Activated T-cell treated with anti-CD3 and anti-CD28 coated beads, Interleukin-2, amount 50 U/mL, for 4 hours (primary cell): Measurements from ENCODE around the gene OTUD3. TPM values are rescaled to one million over a fixed set of nuclear protein-coding genes. Genes with fewer than 3 reads are reported as not detected.

Experiments used
- ATAC-seq, 2 donors: fragments of 200-7000 bp; cut with Tn5 transposase; one replicate each; pipeline ENCODE4 v1.10.0; 2021
- DNase-seq: peaks from one replicate; pipeline ENCODE4 v3.0.0-alpha.2; 2020
- H3K27me3 Mint-ChIP-seq: one replicate; pipeline ENCODE4 v1.8.0; 2021; ENCODE audit warnings: low read depth, mixed read lengths
- H3K36me3 Mint-ChIP-seq: one replicate; pipeline ENCODE4 v1.8.0; 2022; ENCODE audit warnings: mixed read lengths; ENCODE audit not compliant: insufficient read depth
- H3K4me1 Mint-ChIP-seq: one replicate; pipeline ENCODE4 v1.8.0; 2021; ENCODE audit warnings: low read depth, mixed read lengths
- H3K4me3 Mint-ChIP-seq: one replicate; pipeline ENCODE4 v1.8.0; 2021; ENCODE audit warnings: mild to moderate bottlenecking, moderate library complexity, mixed read lengths
- H3K9me3 Mint-ChIP-seq: one replicate; pipeline ENCODE4 v1.8.0; 2021; ENCODE audit warnings: mixed read lengths
- total RNA-seq, 3 donors: library from RNA; stranded (reverse); gene quantifications; one replicate each; pipeline ENCODE4 v1.2.1, GENCODE V29; 2021

Gene OTUD3
- total RNA-seq, 3 donors from 2014 or later = 6.1 to 8.2 (median 7.2) TPM

DNA sequence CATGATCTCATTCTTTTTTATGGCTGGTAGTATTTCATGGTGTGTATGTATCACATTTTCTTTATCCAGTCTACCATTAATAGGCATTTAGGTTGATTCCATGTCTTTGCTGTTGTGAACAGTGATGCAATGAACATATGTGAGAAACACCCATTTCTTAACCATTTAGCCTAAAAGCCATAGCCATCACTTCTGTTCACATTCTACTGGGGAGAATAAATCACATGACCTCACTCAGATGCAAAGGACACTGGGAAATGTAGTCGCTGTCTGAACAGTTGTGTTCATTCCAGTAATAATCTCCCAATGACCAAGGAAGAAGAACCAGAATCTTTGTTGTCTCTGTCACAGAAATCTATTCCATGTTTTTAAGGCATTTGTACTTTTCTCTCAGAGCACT is 56.3 kb downstream of the OTUD3 start:
- Mint-ChIP-seq H3K36me3 (no peaks in the 10 kb centered on the region), H3K27me3 (no peaks in the 10 kb centered on the region), H3K9me3 (no peaks in the 10 kb centered on the region), H3K4me3 (no peak overlapping the region), H3K4me1 (no peaks in the 10 kb centered on the region)
- DNase-seq (no peak), ATAC-seq (no peak)

DNA sequence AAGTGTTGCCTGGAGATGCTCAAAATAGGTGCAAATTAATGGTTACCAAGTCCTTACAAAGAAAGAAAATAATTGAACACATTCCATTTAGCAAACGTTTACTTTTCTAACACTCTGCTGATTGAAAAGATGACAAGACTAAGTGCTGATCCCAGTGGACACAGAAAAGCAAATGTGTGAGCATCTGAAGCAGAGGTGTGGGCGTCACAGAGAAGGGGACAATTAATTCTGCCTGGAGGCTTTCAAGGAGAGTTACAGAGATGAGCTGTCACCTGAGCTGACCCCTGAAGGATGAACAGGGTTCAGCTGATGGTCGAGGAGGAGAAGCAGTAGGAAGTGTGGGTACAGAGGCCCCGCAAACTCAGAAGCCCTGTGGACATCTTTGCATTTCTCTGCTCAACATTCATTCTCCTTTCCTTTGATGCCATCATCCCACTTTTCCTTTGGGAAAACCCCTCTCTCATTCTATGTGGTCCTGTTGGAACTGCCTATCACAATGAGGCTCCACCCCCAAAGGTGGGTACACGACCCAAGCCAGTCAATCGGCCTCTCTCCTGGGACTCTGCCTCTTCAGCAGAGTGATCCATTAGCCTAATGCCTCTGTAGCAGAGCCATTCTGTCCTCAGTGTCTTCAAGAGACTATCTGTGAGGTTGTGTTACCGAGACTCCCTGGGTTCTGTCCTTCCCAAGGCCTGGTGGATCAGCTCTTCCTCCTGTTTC is 58.5 kb downstream of the OTUD3 start:
- ATAC-seq = no peak
- H3K4me1 Mint-ChIP-seq = no peaks in the 10 kb centered on the region
- no peak overlapping the region for H3K4me3 Mint-ChIP-seq
- DNase-seq = no peak
- H3K36me3 Mint-ChIP-seq = no peaks in the 10 kb centered on the region
- peaks cover 3% of the 10 kb centered on the region for H3K27me3 Mint-ChIP-seq
- no peaks in the 10 kb centered on the region for H3K9me3 Mint-ChIP-seq

GRCh38 chr1:19941206-19941568 is 59.0 kb downstream of the OTUD3 start:
- Mint-ChIP-seq H3K4me1 (no peaks in the 10 kb centered on the region), H3K36me3 (no peaks in the 10 kb centered on the region), H3K9me3 (no peaks in the 10 kb centered on the region), H3K27me3 (peaks cover 3% of the 10 kb centered on the region), H3K4me3 (no peak overlapping the region)
- ATAC-seq = no peak
- DNase-seq = no peak

DNA sequence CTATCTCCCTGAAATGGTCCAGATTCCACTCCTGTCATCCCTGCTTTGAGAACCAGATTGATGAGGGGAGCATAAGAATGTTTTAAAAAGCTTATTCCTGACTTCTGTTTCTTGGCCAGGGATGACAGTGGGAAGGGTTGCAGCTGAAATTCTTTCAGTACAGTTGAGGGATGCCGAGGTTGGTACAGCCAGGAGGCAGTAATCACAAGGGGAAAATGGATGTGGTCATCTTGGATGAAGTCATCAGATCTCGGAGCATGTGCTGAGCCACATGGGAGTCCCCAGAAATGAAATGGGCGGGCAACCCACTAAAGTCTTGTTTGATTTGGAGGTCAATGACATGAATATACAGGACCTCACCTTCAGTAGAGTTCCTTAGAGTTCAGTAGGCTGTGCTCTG is 59.9 kb downstream of the OTUD3 start:
- Mint-ChIP-seq H3K27me3 (peaks cover 7% of the 10 kb centered on the region), H3K36me3 (no peaks in the 10 kb centered on the region), H3K4me3 (no peak overlapping the region), H3K9me3 (no peaks in the 10 kb centered on the region), H3K4me1 (no peaks in the 10 kb centered on the region)
- DNase-seq = no peak
- no peak for ATAC-seq

DNA sequence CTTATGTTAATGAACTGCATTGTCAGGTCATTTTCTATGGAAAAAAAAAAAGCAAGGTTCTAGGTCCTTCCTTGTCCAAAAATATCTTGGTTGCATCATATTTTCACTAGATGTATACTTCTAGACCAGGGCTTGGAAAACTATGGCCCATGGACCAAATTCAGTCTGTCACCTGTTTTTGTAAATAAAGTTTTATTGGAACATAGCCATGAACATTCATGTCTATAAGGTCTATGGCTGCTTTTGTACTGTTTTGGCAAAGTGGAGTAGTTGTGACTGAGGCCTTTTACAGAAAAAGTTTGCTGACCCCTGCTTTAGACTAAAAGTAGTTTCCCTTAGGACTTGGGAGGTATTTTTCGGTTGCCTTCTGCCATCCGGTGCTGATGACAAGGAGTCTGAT is 60.5 kb downstream of the OTUD3 start:
- Mint-ChIP-seq H3K4me3 (no peak overlapping the region), H3K27me3 (peaks cover 7% of the 10 kb centered on the region), H3K4me1 (no peaks in the 10 kb centered on the region), H3K9me3 (no peaks in the 10 kb centered on the region), H3K36me3 (no peaks in the 10 kb centered on the region)
- ATAC-seq (no peak), DNase-seq (no peak)

DNA sequence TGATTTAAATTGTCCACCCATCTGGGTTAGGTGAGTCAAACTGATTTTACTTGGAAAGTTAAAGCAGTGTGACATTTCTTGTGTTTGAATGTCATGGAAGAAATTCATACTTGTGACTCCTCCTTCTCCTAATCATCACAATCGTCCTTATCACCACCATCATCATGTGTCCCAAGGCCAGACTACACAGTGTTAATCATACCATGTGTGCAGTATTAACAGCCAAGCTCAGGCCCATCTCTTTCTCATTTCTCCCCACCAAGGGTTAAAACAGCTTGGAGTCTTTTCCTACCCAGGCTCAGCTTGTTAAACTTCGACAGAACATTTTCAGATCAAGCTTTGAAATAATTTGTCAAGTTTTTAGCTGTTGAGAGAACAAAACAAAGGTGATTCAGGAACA is 63.7 kb downstream of the OTUD3 start:
- Mint-ChIP-seq H3K9me3 (no peaks in the 10 kb centered on the region), H3K4me1 (no peaks in the 10 kb centered on the region), H3K36me3 (no peaks in the 10 kb centered on the region), H3K4me3 (no peak overlapping the region), H3K27me3 (peaks cover 22% of the 10 kb centered on the region)
- no peak for DNase-seq
- no peak for ATAC-seq

DNA sequence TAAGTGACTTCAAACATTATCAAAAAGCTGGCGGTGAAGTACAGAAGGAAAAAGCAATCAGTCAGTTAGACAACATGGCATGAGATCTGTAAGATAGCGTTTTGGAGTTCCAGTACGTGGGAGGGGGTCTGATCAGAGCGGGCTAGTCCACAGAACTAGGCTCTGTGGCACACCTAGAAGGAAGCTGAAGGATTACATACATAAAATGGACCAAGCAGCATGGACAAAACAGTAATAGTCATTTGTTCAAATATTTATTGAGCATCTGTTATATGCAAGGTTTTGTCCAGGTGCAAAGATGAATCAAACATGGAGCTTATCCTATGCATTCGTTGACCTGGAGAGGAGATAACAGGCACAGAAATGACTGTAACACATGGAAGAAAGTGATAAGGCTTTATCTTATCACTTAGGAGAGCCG is 64.1 kb downstream of the OTUD3 start:
- Mint-ChIP-seq H3K9me3 (no peaks in the 10 kb centered on the region), H3K36me3 (no peaks in the 10 kb centered on the region), H3K4me3 (no peak overlapping the region), H3K4me1 (no peaks in the 10 kb centered on the region), H3K27me3 (peaks cover 25% of the 10 kb centered on the region)
- no peak for ATAC-seq
- DNase-seq = no peak

- H3K27me3 Mint-ChIP-seq = peaks cover 25% of the 10 kb centered on the region
- no peak overlapping the region for H3K4me3 Mint-ChIP-seq
- H3K36me3 Mint-ChIP-seq = no peaks in the 10 kb centered on the region
- no peaks in the 10 kb centered on the region for H3K4me1 Mint-ChIP-seq
- H3K9me3 Mint-ChIP-seq = no peaks in the 10 kb centered on the region
- no peak for ATAC-seq
- DNase-seq = no peak
Measured at GRCh38 chr1:19946971-19947370, 64.8 kb downstream of the OTUD3 start.

DNA sequence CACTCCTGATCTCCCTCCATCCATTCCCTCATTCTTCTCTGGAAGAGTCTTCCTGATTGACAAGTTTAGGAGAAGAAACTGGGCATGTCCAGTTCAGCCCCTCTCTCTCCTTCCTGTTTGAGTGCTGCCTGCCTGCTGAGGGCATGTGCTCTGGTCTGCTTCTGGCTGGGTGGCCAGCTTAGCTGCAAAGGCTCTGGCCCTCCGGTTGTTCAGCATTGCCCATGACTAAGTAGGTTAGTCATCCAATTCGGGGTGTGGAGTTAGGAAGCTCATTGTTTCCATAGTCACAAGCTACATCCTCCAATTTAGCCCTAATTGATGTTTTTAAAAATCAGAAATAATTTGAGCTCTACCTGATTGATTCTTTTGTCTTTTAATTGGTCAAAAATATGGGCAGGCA is 66.8 kb downstream of the OTUD3 start:
- no peaks in the 10 kb centered on the region for H3K9me3 Mint-ChIP-seq
- no peak overlapping the region for H3K4me3 Mint-ChIP-seq
- H3K4me1 Mint-ChIP-seq = no peaks in the 10 kb centered on the region
- peaks cover 31% of the 10 kb centered on the region for H3K27me3 Mint-ChIP-seq
- ATAC-seq (no peak), DNase-seq (no peak)
- H3K36me3 Mint-ChIP-seq = no peaks in the 10 kb centered on the region

DNA sequence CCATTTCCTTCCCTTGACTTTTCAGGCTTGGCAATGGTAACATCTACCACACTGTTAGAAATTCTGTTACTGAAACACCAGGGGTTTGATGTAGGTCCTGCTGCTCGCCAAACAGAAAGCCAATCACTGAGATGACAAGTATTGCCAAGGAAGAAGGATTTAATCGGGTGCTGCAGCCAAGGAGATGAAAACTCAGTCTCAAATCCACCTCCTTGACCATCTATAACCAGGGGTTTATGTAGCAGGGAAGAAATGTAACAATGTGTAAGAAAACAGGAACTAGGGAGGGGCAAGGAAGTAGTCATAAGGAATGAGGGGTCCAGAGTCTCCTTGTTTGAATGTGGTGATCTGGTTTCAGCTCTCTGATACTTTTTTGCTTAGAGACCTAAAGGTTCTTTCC is 71.9 kb downstream of the OTUD3 start:
- no peak for ATAC-seq
- peaks cover 34% of the 10 kb centered on the region for H3K27me3 Mint-ChIP-seq
- DNase-seq = no peak
- H3K36me3 Mint-ChIP-seq = no peaks in the 10 kb centered on the region
- no peaks in the 10 kb centered on the region for H3K4me1 Mint-ChIP-seq
- no peaks in the 10 kb centered on the region for H3K9me3 Mint-ChIP-seq
- no peak overlapping the region for H3K4me3 Mint-ChIP-seq

- H3K36me3 Mint-ChIP-seq = no peaks in the 10 kb centered on the region
- peaks cover 32% of the 10 kb centered on the region for H3K27me3 Mint-ChIP-seq
- no peaks in the 10 kb centered on the region for H3K4me1 Mint-ChIP-seq
- no peaks in the 10 kb centered on the region for H3K9me3 Mint-ChIP-seq
- no peak overlapping the region for H3K4me3 Mint-ChIP-seq
- DNase-seq (no peak), ATAC-seq (no peak)
Measured at GRCh38 chr1:19955534-19956170, 73.5 kb downstream of the OTUD3 start.

DNA sequence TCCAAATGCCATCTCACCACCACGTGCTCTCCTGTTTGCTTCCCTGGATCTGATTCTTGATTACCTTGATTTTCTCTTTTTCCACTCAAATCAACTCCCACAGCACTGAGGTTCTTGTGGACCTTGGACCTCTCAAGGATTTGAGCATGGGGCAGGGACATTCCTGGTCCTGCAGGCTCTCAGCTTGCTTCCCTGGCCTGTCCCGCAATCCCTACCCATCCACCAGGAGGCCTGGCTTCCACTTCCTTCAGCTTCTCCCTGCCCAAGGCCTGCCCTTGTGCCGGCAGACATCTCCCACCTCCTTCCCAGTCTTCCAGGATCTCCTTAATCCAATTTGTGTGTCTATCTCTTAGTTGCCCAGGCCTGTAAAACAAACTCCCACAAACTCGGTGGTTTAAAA is 75.6 kb downstream of the OTUD3 start:
- no peak for DNase-seq
- no peak for ATAC-seq
- Mint-ChIP-seq H3K4me1 (no peaks in the 10 kb centered on the region), H3K36me3 (no peaks in the 10 kb centered on the region), H3K4me3 (no peak overlapping the region), H3K27me3 (peaks cover 38% of the 10 kb centered on the region), H3K9me3 (no peaks in the 10 kb centered on the region)

GRCh38 chr1:19960591-19960990 is 78.4 kb downstream of the OTUD3 start:
- H3K9me3 Mint-ChIP-seq = no peaks in the 10 kb centered on the region
- ATAC-seq (no peak), DNase-seq (no peak)
- H3K4me1 Mint-ChIP-seq = no peaks in the 10 kb centered on the region
- H3K36me3 Mint-ChIP-seq = no peaks in the 10 kb centered on the region
- peaks cover 39% of the 10 kb centered on the region for H3K27me3 Mint-ChIP-seq
- H3K4me3 Mint-ChIP-seq = no peak overlapping the region
